Effector memory CD8-positive, alpha-beta T cell (primary cell): ENCODE results near the gene FYN.

Experiments used
- ATAC-seq: fragments of 150-1000 bp; cut with Tn5 transposase; replicated peaks from 2 replicates; pipeline ENCODE4 v1.10.0; 2021; ENCODE audit warnings: mild to moderate bottlenecking, moderate library complexity
- DNase-seq, 3 experiments: peaks; one replicate each; pipeline ENCODE4 v3.0.0; 2021
- H3K27ac Mint-ChIP-seq, 2 donors: one replicate each; pipeline ENCODE4 v1.8.0; 2022; ENCODE audit warnings: mild to moderate bottlenecking in 2 of 2, mixed read lengths in 2 of 2, moderate library complexity in 2 of 2
- H3K27me3 Mint-ChIP-seq, 2 donors: one replicate each; pipeline ENCODE4 v1.8.0; 2022; ENCODE audit warnings: mixed read lengths in 2 of 2
- H3K36me3 Mint-ChIP-seq: one replicate; pipeline ENCODE4 v1.8.0; 2022; ENCODE audit warnings: mild to moderate bottlenecking, moderate library complexity, mixed read lengths; ENCODE audit not compliant: insufficient read depth
- H3K4me1 Mint-ChIP-seq, 2 donors: one replicate each; pipeline ENCODE4 v1.8.0; 2022; ENCODE audit warnings: low read depth in 2 of 2, mixed read lengths in 2 of 2
- H3K4me3 Mint-ChIP-seq, 2 donors: one replicate each; pipeline ENCODE4 v1.8.0; 2022; ENCODE audit warnings: mild to moderate bottlenecking in 2 of 2, mixed read lengths in 2 of 2, moderate library complexity in 2 of 2
- H3K9me3 Mint-ChIP-seq, 2 donors: one replicate each; pipeline ENCODE4 v1.8.0; 2022; ENCODE audit warnings: mixed read lengths in 2 of 2

The FYN gene

GRCh38 chr6:111871207-111871606 lies 2.0 kb downstream of the FYN start:
- peaks cover 54% of the 10 kb centered on the region for H3K36me3 Mint-ChIP-seq
- peak overlapping the region; percentile 97 to 99 for H3K4me3 Mint-ChIP-seq
- ATAC-seq: peak; percentile 16
- H3K4me1 Mint-ChIP-seq: peaks cover 46 to 67% of the 10 kb centered on the region in 2 donors
- peak in 2 of 3 experiments; percentile 22 to 26 for DNase-seq
- H3K27ac Mint-ChIP-seq: peak overlapping the region; percentile 96 to 98
- H3K9me3 Mint-ChIP-seq: no peaks in the 10 kb centered on the region
- no peaks in the 10 kb centered on the region for H3K27me3 Mint-ChIP-seq

- Mint-ChIP-seq H3K27ac (peak overlapping the region; percentile 96 to 98), H3K36me3 (peaks cover 54% of the 10 kb centered on the region), H3K4me1 (peaks cover 51 to 72% of the 10 kb centered on the region in 2 donors), H3K4me3 (peak overlapping the region; percentile 97 to 99), H3K27me3 (no peaks in the 10 kb centered on the region), H3K9me3 (no peaks in the 10 kb centered on the region)
- ATAC-seq (no peak), DNase-seq (no peak)
Measured at GRCh38 chr6:111870742-111871064, 2.5 kb downstream of the FYN start.

GRCh38 chr6:111870051-111870741 lies 3.1 kb downstream of the FYN start:
- ATAC-seq (no peak), DNase-seq (peak in 1 of 3 experiments; percentile 31)
- no peaks in the 10 kb centered on the region for H3K27me3 Mint-ChIP-seq
- H3K27ac Mint-ChIP-seq: peak overlapping the region; percentile 96 to 98
- H3K4me3 Mint-ChIP-seq: peak overlapping the region; percentile 97 to 99
- peaks cover 54 to 76% of the 10 kb centered on the region in 2 donors for H3K4me1 Mint-ChIP-seq
- no peaks in the 10 kb centered on the region for H3K9me3 Mint-ChIP-seq
- peaks cover 54% of the 10 kb centered on the region for H3K36me3 Mint-ChIP-seq

GRCh38 chr6:111866857-111867256 lies 6.4 kb downstream of the FYN start:
- Mint-ChIP-seq H3K27ac (peak overlapping the region in 1 of 2 donors; percentile 44), H3K27me3 (no peaks in the 10 kb centered on the region), H3K4me3 (peak overlapping the region; percentile 97 to 99), H3K36me3 (peaks cover 44% of the 10 kb centered on the region), H3K4me1 (peaks cover 72 to 90% of the 10 kb centered on the region in 2 donors), H3K9me3 (no peaks in the 10 kb centered on the region)
- DNase-seq: no peak
- no peak for ATAC-seq

DNA sequence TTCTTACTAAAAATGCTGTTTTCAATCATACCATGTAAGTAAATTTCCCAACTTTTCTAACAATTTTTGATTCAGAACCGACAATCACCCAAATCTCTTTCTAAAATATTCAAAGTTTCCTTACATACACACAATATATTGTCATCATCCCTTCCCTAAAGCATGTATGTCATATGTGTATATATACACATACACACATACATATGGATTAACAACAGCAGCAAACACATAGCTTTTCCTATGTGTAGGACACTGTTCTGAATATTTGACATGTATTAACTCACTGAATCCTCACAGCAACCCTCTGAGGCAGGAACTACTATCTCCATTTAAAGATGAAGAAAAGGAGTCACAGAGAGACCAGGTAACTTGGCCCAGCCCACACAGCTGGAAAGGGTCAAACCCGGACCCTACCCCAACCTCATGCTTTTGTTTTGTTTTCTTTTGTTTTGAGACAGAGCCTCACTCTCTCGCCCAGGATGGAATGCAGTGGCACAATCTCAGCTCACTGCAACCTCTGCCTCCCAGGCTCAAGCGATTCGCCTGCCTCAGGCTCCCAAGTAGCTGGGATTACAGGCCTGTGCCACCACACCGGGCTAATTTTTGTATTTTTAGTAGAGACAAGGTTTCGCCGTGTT lies 7.2 kb downstream of the FYN start:
- no peaks in the 10 kb centered on the region for H3K9me3 Mint-ChIP-seq
- H3K4me1 Mint-ChIP-seq: peaks cover 78 to 93% of the 10 kb centered on the region in 2 donors
- peak overlapping the region; percentile 97 to 99 for H3K4me3 Mint-ChIP-seq
- H3K36me3 Mint-ChIP-seq: peaks cover 37% of the 10 kb centered on the region
- ATAC-seq (no peak), DNase-seq (no peak)
- no peaks in the 10 kb centered on the region for H3K27me3 Mint-ChIP-seq
- peak overlapping the region; percentile 44 to 47 for H3K27ac Mint-ChIP-seq

DNA sequence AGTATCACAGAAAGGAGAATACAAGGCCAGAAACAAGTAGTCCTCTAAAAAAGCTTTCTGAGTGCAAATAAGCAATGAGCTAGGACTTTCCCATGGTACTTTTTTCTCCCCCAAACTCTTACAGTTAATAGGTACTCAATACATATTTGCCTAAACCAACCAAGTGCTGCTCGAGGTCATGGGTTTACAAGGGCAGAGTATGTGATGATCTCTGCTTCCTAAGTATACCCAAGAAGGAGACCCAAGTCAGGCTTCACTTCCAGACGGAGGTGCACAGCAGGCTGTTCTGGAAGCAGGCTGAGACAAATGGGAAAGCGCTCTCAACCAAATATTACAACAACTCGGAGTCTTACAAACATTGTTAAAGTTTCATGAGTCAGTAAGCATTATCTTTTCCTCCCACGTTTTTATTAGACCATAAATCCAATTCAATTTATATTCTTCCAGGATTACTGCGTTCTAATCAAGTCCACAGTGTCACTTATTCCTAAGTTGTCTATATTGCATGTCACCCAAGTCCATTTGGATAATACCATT lies 8.1 kb downstream of the FYN start:
- Mint-ChIP-seq H3K4me1 (peaks cover 82 to 96% of the 10 kb centered on the region in 2 donors), H3K27ac (peak overlapping the region; percentile 44 to 47), H3K36me3 (peaks cover 36% of the 10 kb centered on the region), H3K27me3 (no peaks in the 10 kb centered on the region), H3K9me3 (no peaks in the 10 kb centered on the region), H3K4me3 (peak overlapping the region; percentile 97 to 99)
- DNase-seq (no peak), ATAC-seq (no peak)

DNA sequence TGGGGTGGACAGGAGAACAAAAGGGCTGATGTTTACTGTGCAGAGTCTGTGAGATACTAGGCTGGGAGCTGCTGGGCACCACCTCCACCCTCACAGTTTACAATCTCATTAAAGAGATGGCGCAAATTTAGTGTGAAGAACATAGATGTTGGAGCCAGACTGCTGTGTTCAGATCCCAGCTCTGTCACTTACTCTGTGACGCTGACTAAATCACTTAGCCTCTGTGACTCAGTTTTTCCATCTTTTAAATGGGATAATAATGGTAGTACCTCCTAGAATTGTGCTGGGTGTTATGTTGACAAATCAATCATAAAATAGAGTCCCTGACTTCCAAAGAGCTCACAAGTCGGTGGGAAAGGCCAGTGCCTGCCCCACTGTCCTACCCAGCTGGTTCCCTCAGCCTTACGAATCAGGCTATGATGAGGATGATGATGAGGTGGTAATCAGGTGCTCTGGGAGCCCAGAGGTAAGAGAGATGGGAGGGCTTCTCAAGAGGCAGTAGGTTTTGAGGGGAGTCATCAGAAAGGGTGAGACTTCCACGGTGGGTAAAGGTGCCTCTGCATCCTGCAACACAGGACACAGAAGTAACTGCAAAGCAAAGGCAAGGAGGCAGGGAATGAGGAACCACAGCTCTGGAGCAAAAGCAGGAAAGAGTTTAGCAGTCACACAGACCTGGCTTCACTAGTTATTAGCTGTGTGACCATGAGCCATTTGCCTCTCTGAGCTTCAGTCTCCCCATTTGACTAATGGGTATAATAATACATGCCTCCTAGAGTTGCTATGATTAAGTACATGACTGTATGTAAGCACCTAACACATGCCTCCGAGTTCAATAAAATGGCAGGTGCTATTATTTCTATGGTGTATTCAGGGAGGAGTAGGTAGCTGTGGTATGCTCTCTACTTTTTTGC lies 8.9 kb downstream of the FYN start:
- no peak for DNase-seq
- Mint-ChIP-seq H3K4me3 (peak overlapping the region; percentile 49 to 99), H3K4me1 (peaks cover 84 to 96% of the 10 kb centered on the region in 2 donors), H3K27ac (peak overlapping the region; percentile 17 to 71), H3K9me3 (no peaks in the 10 kb centered on the region), H3K27me3 (no peaks in the 10 kb centered on the region), H3K36me3 (peaks cover 39% of the 10 kb centered on the region)
- ATAC-seq: peak; percentile 33

- Mint-ChIP-seq H3K4me1 (peaks cover 86 to 96% of the 10 kb centered on the region in 2 donors), H3K27ac (no peak overlapping the region), H3K27me3 (no peaks in the 10 kb centered on the region), H3K9me3 (no peaks in the 10 kb centered on the region), H3K36me3 (peaks cover 42% of the 10 kb centered on the region), H3K4me3 (peak overlapping the region in 1 of 2 donors; percentile 36)
- no peak for ATAC-seq
- no peak for DNase-seq
Measured at GRCh38 chr6:111862741-111863140, 10.5 kb downstream of the FYN start.

- no peaks in the 10 kb centered on the region for H3K9me3 Mint-ChIP-seq
- peaks cover 87 to 96% of the 10 kb centered on the region in 2 donors for H3K4me1 Mint-ChIP-seq
- H3K36me3 Mint-ChIP-seq: peaks cover 40% of the 10 kb centered on the region
- no peak for ATAC-seq
- no peak for DNase-seq
- H3K27ac Mint-ChIP-seq: peak overlapping the region in 1 of 2 donors; percentile 73
- no peaks in the 10 kb centered on the region for H3K27me3 Mint-ChIP-seq
- H3K4me3 Mint-ChIP-seq: peak overlapping the region; percentile 30 to 36
Measured at GRCh38 chr6:111862314-111862713, 10.9 kb downstream of the FYN start.

DNA sequence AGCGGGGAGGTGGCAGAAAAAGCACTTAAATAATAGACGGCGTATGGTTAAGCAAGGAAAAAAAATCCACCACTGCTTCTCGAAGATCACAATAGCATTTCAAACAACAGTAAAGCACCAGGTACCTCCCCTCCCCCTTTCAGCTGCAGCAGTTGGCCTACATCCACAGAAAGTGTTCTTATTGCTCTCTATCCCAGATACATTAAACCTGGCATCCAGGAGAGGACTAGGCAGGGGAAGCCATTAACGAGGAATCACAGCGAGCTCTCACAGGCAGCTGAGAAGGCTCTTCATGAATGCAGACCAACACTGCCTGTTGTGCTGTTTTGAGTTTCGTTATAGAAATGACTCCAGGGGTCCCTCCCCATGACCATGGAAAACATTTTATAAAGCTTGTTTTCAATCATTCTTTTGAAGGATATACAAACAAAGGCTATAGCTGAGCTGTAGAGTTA lies 11.8 kb downstream of the FYN start:
- peak overlapping the region; percentile 24 to 73 for H3K27ac Mint-ChIP-seq
- DNase-seq: no peak
- H3K36me3 Mint-ChIP-seq: peaks cover 37% of the 10 kb centered on the region
- no peaks in the 10 kb centered on the region for H3K9me3 Mint-ChIP-seq
- ATAC-seq: no peak
- no peaks in the 10 kb centered on the region for H3K27me3 Mint-ChIP-seq
- H3K4me1 Mint-ChIP-seq: peaks cover 88 to 96% of the 10 kb centered on the region in 2 donors
- peak overlapping the region; percentile 30 to 36 for H3K4me3 Mint-ChIP-seq

DNA sequence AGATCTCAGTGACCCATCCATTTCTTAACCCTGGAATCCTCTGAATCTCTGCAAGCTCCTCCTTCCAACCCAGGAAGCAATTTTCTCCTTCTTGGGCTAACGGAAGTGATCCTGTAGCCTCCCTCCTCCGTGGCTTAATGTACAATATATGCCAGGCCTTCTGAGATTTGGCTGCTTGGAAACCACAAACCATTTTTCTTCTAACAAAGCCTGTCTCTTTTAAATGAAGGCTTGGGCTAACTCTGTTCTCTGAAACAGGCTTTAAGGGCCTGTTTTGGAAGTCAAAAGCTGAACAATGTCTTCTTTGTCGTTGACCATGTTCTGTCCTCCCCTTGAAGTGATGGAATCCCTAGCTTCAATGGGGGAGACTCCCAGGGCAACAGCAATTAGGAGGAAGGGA lies 14.9 kb downstream of the FYN start:
- H3K4me1 Mint-ChIP-seq: peaks cover 75 to 84% of the 10 kb centered on the region in 2 donors
- DNase-seq (no peak), ATAC-seq (no peak)
- peak overlapping the region; percentile 64 to 68 for H3K4me3 Mint-ChIP-seq
- H3K27me3 Mint-ChIP-seq: no peaks in the 10 kb centered on the region
- peaks cover 41% of the 10 kb centered on the region for H3K36me3 Mint-ChIP-seq
- H3K9me3 Mint-ChIP-seq: no peaks in the 10 kb centered on the region
- peak overlapping the region; percentile 70 to 80 for H3K27ac Mint-ChIP-seq

- Mint-ChIP-seq H3K4me1 (peaks cover 78 to 86% of the 10 kb centered on the region in 2 donors), H3K27me3 (no peaks in the 10 kb centered on the region), H3K27ac (peak overlapping the region; percentile 70 to 80), H3K9me3 (no peaks in the 10 kb centered on the region), H3K36me3 (peaks cover 47% of the 10 kb centered on the region), H3K4me3 (peak overlapping the region; percentile 64 to 68)
- ATAC-seq (peak; percentile 14), DNase-seq (no peak)
Measured at GRCh38 chr6:111857674-111858337, 15.4 kb downstream of the FYN start.
